ENCODE results near the gene CD38. TPM values are rescaled to one million over a fixed set of nuclear protein-coding genes. Genes with fewer than 3 reads are reported as not detected.

The CD38 gene
- total RNA-seq, 1 experiment from 2014 or later, result 0.17 TPM

DNA sequence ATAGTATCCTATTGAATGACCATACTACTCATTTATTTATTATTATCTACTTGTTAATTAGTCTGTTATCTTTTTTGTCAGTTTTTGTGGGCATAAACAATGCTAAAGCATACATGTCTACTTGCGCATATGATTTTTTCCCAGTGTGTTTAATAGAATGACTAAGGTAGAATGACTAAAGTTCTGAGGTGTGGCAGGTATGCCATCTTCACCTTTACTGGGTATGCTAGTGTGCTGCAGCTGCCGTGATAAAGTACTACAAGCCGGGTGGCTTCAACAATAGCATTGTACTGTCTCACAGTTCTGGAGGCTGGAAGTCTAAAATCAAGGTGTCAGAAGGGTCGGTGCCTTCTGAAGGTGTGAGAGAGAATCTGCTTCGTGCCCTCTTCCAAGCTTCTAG, 19.2 kb downstream of the CD38 start:
- H3K27ac Mint-ChIP-seq, result no peak overlapping the region
- CTCF ChIA-PET, result interaction anchor here (1.0 kb wide), 1 partner anchor 9 kb away, joined by 3 read pairs; no protein-coding TSS in a partner anchor
- H3K4me3 Mint-ChIP-seq, result no peak overlapping the region
- POLR2A ChIA-PET, result no interaction called here
- no peak for TF ChIP-seq NFYB (CRISPR knock-in tag; conservative IDR thresholded peaks at IDR 0.05; ENCODE audit: low read depth)
- no peak for TF ChIP-seq NR1H2 (CRISPR knock-in tag; IDR thresholded peaks at IDR 0.05)
- TF ChIP-seq ZNF219 (CRISPR knock-in tag; IDR thresholded peaks at IDR 0.05; ENCODE audit: borderline replicate concordance), result no peak
- no peak for TF ChIP-seq ELF4 (CRISPR knock-in tag; IDR thresholded peaks at IDR 0.05; ENCODE audit: low read depth)
- H3K27me3 Mint-ChIP-seq (ENCODE audit: low read depth), result no peaks in the 10 kb centered on the region; the same call in 1 of the 2 replicates
- ATAC-seq (no peak), DNase-seq (ENCODE audit: low spot score) (no peak)
- H3K9me3 Mint-ChIP-seq, result peaks cover 28% of the 10 kb centered on the region
- H3K4me1 Mint-ChIP-seq, result no peaks in the 10 kb centered on the region
- H3K36me3 Mint-ChIP-seq, result peaks cover 14% of the 10 kb centered on the region

DNA sequence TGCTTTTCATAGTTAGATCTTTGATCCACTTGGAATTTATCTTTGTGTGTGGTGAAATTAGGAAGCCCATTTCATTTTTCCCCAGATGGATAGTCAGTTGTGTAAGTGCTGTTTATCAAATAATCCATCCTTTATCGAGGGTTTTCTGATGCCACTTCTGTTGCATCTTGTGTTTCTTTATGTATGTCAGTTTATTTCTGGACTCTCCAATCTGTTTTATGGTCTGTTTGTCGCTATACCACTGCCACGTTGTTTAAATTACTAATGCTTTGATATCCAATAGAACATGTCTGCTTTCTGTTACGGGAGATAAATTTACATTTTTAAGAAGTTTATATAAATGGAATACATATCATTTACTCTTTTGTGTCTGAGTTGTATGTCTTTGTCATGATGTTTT, 21.0 kb downstream of the CD38 start:
- Mint-ChIP-seq H3K4me3 (no peak overlapping the region), H3K27me3 (ENCODE audit: low read depth) (no peaks in the 10 kb centered on the region; the same call in 1 of the 2 replicates), H3K27ac (no peak overlapping the region), H3K4me1 (no peaks in the 10 kb centered on the region), H3K36me3 (peaks cover 14% of the 10 kb centered on the region), H3K9me3 (peaks cover 28% of the 10 kb centered on the region)
- no peak for DNase-seq (ENCODE audit: low spot score)
- TF ChIP-seq SP1 (CRISPR knock-in tag; conservative IDR thresholded peaks at IDR 0.05), result no peak
- TF ChIP-seq, protein P1, sequence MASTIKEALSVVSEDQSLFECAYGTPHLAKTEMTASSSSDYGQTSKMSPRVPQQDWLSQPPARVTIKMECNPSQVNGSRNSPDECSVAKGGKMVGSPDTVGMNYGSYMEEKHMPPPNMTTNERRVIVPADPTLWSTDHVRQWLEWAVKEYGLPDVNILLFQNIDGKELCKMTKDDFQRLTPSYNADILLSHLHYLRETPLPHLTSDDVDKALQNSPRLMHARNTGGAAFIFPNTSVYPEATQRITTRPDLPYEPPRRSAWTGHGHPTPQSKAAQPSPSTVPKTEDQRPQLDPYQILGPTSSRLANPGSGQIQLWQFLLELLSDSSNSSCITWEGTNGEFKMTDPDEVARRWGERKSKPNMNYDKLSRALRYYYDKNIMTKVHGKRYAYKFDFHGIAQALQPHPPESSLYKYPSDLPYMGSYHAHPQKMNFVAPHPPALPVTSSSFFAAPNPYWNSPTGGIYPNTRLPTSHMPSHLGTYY (CRISPR knock-in tag; IDR thresholded peaks at IDR 0.05), result no peak
- TF ChIP-seq, protein P2, sequence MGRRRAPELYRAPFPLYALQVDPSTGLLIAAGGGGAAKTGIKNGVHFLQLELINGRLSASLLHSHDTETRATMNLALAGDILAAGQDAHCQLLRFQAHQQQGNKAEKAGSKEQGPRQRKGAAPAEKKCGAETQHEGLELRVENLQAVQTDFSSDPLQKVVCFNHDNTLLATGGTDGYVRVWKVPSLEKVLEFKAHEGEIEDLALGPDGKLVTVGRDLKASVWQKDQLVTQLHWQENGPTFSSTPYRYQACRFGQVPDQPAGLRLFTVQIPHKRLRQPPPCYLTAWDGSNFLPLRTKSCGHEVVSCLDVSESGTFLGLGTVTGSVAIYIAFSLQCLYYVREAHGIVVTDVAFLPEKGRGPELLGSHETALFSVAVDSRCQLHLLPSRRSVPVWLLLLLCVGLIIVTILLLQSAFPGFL (CRISPR knock-in tag; IDR thresholded peaks at IDR 0.05; ENCODE audit: borderline replicate concordance), result no peak
- TF ChIP-seq ZNF396 (CRISPR knock-in tag; IDR thresholded peaks at IDR 0.05; ENCODE audit: borderline replicate concordance), result no peak
- no peak for TF ChIP-seq TCF7 (CRISPR knock-in tag; IDR thresholded peaks at IDR 0.05; ENCODE audit: low read depth)
- TF ChIP-seq EMX1 (CRISPR knock-in tag; IDR thresholded peaks at IDR 0.05), result no peak
- no peak for TF ChIP-seq ZBTB21 (CRISPR knock-in tag; IDR thresholded peaks at IDR 0.05; ENCODE audit: borderline replicate concordance)
- TF ChIP-seq CREB1 (CRISPR knock-in tag; IDR thresholded peaks at IDR 0.05), result no peak
- no peak for TF ChIP-seq ESRRA (CRISPR knock-in tag; IDR thresholded peaks at IDR 0.05; ENCODE audit: borderline replicate concordance)
- TF ChIP-seq CREM (CRISPR knock-in tag; IDR thresholded peaks at IDR 0.05), result no peak
- TF ChIP-seq RELA (CRISPR knock-in tag; IDR thresholded peaks at IDR 0.05; ENCODE audit: borderline replicate concordance), result no peak
- no peak for TF ChIP-seq SMAD3 (CRISPR knock-in tag; IDR thresholded peaks at IDR 0.05; ENCODE audit: borderline replicate concordance)
- TF ChIP-seq TP53 (CRISPR knock-in tag; IDR thresholded peaks at IDR 0.05), result no peak
- TF ChIP-seq SMAD4 (CRISPR knock-in tag; IDR thresholded peaks at IDR 0.05), result no peak
- TF ChIP-seq, protein P3, sequence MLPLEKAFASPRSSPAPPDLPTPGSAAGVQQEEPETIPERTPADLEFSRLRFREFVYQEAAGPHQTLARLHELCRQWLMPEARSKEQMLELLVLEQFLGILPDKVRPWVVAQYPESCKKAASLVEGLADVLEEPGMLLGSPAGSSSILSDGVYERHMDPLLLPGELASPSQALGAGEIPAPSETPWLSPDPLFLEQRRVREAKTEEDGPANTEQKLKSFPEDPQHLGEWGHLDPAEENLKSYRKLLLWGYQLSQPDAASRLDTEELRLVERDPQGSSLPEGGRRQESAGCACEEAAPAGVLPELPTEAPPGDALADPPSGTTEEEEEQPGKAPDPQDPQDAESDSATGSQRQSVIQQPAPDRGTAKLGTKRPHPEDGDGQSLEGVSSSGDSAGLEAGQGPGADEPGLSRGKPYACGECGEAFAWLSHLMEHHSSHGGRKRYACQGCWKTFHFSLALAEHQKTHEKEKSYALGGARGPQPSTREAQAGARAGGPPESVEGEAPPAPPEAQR (CRISPR knock-in tag; IDR thresholded peaks at IDR 0.05), result no peak
- no peak for TF ChIP-seq ZNF423 (CRISPR knock-in tag; IDR thresholded peaks at IDR 0.05)
- no peak for ATAC-seq
- ChIA-PET POLR2A (no interaction called here), CTCF (interaction anchor here (1.3 kb wide), 1 partner anchor 157 kb away, joined by 4 read pairs; no protein-coding TSS in a partner anchor)

DNA sequence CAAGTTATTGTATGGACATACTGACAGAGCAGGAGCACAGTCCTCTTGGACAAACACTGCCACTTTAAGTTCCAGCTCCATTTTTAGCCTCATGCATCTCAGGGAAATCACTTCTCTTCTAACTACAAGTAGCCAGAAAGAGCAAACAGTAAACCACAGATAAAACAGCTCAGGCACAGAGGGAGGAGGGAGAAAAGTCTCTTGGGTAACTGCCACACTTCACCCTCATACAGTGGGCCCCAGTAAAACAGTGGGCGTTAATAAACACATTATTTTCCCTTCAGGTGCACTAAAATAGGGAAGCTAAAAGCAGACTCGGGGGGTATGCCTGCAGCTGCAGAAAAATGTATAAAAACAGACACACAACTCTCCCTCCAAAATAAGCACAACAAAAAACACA, 21.6 kb downstream of the CD38 start:
- Mint-ChIP-seq H3K27me3 (ENCODE audit: low read depth) (no peaks in the 10 kb centered on the region; the same call in 1 of the 2 replicates), H3K36me3 (peaks cover 14% of the 10 kb centered on the region), H3K4me1 (no peaks in the 10 kb centered on the region), H3K9me3 (peaks cover 28% of the 10 kb centered on the region), H3K4me3 (no peak overlapping the region), H3K27ac (no peak overlapping the region)
- CTCF ChIA-PET, result interaction anchor here (1.3 kb wide), 1 partner anchor 157 kb away, joined by 4 read pairs; no protein-coding TSS in a partner anchor
- TF ChIP-seq ZNF138 (CRISPR knock-in tag; conservative IDR thresholded peaks at IDR 0.05) (no peak), EMX1 (CRISPR knock-in tag; IDR thresholded peaks at IDR 0.05) (no peak), ELF4 (CRISPR knock-in tag; IDR thresholded peaks at IDR 0.05; ENCODE audit: low read depth) (no peak)
- TF ChIP-seq, protein P4, sequence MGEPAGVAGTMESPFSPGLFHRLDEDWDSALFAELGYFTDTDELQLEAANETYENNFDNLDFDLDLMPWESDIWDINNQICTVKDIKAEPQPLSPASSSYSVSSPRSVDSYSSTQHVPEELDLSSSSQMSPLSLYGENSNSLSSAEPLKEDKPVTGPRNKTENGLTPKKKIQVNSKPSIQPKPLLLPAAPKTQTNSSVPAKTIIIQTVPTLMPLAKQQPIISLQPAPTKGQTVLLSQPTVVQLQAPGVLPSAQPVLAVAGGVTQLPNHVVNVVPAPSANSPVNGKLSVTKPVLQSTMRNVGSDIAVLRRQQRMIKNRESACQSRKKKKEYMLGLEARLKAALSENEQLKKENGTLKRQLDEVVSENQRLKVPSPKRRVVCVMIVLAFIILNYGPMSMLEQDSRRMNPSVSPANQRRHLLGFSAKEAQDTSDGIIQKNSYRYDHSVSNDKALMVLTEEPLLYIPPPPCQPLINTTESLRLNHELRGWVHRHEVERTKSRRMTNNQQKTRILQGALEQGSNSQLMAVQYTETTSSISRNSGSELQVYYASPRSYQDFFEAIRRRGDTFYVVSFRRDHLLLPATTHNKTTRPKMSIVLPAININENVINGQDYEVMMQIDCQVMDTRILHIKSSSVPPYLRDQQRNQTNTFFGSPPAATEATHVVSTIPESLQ (CRISPR knock-in tag; IDR thresholded peaks at IDR 0.05), result no peak
- TF ChIP-seq, protein P5, sequence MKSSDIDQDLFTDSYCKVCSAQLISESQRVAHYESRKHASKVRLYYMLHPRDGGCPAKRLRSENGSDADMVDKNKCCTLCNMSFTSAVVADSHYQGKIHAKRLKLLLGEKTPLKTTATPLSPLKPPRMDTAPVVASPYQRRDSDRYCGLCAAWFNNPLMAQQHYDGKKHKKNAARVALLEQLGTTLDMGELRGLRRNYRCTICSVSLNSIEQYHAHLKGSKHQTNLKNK (CRISPR knock-in tag; IDR thresholded peaks at IDR 0.05), result no peak
- no peak for ATAC-seq
- POLR2A ChIA-PET, result no interaction called here
- no peak for DNase-seq (ENCODE audit: low spot score)

Data from WTC11 (cell line).